Measurements from ENCODE around the gene LRRC63.

LRRC63 gene

DNA sequence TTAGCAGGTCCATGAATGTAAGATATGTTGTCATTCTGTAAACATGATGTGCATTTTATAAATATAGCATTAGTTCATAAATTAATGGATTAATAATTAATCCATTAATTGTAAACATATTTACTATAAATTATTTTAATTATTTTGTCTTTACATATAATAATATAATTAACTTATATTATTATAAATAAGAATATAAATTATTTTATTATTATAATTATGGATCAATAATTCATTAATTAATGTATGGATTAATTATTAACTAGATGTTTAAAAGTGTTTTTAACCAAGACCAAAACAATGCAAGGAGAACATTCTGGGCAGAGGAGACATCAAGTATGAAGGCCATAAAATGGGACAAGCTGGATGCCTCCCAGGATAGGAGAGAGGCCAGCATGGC is 103.3 kb downstream of the LRRC63 start:
- no peak for DNase-seq

DNA sequence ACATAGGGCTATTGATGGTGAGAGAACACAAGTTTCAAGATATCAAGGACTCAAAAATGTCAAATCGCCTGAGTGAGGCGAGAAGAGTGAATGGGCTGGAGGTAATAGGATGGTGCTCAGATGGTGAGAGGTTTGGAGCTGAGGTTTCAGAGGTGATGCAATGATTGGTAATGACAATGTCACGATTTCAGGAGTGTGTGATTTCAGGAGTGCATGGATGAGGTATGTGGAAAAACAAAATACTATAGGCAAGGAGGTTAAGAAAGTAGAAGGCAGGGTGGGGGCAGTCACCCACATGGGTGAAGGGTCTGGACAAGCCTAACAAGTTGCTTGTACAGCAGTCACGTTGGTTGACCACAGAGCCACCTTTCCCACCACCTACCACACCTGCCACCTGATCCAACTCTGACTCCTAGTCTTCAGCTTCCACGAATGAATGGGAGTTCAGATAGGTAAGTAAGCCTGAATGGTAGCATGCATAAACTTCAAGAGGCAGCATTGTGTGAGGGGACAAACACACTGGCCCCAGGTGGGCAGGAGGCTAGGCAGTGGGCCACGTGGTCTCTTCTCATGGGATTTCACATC is 103.9 kb downstream of the LRRC63 start:
- no peak for DNase-seq

DNA sequence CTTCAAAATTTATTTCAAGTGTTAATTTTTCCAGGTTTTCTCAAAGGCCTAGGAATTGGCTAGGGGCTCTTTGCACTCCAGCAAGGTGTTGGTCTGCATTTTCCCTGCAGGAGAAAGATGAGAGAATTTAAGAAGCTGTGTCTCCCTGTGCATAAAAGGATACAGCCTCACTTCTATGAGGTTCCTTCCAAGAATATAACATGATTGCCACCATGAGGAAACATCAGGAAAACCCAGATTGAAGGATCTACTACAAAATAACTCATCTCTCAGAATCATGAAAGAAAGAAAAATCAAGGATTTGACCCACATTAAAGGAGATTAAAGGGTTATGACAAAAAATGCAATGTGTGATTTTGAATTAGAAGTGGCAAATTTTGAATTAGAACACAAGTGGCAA is 105.4 kb downstream of the LRRC63 start:
- no peak for DNase-seq

DNA sequence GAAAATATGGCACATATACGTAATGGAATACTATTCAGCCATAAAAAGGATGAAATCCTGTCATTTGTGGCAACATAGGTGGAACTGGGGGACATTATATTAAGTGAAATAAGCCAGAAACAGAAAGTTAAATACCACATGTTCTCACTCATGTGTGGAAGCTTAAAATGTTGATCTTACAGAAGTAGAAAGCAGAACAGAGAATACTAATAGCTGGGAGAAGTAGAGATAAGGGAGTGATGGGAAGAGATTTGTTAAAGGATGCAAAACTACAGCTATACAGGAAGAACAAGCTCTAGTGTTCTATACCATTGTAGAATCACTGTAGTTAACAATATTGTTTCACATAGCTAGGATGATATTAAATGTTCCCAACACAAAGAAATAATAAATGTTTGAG is 107.3 kb downstream of the LRRC63 start:
- no peak for DNase-seq

DNA sequence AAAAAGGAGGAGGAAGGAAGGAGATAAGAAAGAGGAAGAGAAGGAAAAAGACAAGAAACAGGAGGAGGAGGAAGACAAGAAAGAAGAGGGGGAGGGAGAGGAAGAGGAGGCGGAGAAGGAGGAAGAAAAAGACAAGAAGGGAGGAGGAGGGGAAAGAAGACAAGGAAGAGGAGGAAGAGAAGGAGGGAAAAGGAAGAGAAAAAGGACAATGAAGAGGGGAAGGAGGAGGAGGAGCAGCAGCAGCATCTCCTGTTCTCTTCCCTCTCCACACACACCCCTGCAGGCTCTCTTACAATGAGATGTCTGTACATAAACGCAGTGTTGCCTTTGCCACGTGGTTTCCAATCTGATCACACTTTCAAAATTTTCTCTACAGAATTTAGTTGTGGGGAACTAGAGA is 108.7 kb downstream of the LRRC63 start:
- DNase-seq = no peak

DNA sequence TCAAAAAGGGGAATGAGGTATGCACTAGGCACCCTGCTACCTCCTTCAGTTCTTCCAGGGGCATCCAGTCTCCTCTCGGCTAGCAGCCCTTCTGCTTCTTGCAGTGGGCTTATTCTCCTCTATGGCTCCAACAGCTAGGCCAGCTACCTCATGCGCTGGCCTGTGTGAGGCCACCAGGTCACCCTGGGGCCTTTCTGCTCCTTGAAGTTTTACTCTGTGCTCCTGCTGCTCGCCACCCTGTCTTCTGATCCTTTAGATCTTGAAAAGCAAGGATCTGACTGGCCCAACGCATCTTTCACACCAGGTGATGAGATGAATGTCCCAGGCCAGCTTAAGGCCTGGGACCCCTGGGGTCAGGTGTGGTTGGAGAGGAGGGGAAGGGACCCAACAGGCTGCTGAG is 109.1 kb downstream of the LRRC63 start:
- no peak for DNase-seq

DNA sequence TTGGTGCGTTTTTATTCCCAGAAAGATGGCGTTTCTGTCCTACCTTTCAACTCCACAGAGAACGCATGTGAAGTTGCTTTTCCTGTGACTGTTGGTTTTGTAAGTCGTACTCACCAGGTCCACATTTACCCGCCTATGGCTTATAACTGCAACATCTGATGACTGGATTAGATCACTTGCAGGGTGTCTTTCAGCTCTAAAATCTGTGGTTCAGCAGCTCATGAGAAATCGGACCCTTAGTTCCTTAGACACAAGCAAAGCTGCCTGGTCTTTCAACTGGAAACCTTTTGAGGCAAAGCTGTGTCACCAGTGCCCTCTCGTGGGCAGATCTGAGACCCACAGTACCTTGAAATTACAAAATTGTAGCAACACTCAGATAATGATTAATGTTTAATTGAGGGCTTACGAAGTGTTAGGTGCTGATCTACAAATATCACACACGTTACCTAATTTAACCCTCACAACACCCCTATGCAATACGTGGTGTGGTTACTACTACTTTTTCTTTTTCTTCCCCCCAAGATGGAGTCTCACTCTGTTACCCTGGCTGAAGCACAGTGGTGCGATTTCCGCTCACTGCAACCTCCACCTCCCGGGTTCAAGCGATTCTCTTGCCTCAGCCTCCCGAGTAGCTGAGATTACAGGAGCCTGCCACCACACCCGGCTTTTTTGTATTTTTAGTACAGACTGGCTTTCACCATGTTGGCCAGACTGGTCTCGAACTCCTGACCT is 109.9 kb downstream of the LRRC63 start:
- DNase-seq = peak; percentile 73

DNA sequence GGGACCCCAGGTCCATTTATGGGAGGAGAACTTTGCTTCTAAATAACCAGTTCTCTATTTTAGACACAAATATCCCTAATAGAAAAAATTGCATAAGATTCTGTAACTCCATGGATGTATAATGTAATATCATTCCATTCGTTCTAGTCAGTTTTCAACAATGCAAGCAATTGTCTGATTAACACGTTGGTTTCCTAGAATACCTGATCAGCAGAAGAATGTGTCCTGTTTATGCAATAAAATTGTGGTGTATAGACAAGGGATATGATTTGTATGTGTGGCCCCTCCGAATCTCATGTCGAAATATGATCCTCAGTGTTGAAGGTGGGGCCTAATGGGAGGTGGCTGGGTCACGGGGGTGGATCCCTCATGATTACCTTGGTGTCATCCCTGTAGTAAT is 113.2 kb downstream of the LRRC63 start:
- no peak for DNase-seq

All from stimulated activated CD4-positive, alpha-beta T cell treated with anti-CD3 and anti-CD28 coated beads, Interleukin-4, amount 100 ng/mL, for 1 hour (primary cell).